Activated CD4-positive, alpha-beta T cell treated with anti-CD3 and anti-CD28 coated beads, Interleukin-2, amount 10 ng/mL, durations not matched to agents 24 days and 14 days (primary cell): ENCODE data around the gene ADCK2. TPM values are rescaled to one million over a fixed set of nuclear protein-coding genes. Genes with fewer than 3 reads are reported as not detected.
"Not testable (repeated sequence)": the region's sequence is repeated elsewhere in the genome, so short reads cannot be mapped to it uniquely, and the experiment has no call there.

Experiments used
- DNase-seq: peaks from one replicate; pipeline ENCODE4 v3.0.0; 2022
- H3K27ac Mint-ChIP-seq: one replicate; pipeline ENCODE4 v1.8.0; 2022; ENCODE audit warnings: mild to moderate bottlenecking, mixed read lengths
- H3K27me3 Mint-ChIP-seq: one replicate; pipeline ENCODE4 v1.8.0; 2022; ENCODE audit warnings: mixed read lengths
- H3K36me3 Mint-ChIP-seq: one replicate; pipeline ENCODE4 v1.8.0; 2022; ENCODE audit warnings: low read depth, mild to moderate bottlenecking, mixed read lengths
- H3K4me1 Mint-ChIP-seq: one replicate; pipeline ENCODE4 v1.8.0; 2021; ENCODE audit warnings: mixed read lengths
- H3K4me3 Mint-ChIP-seq: one replicate; pipeline ENCODE4 v1.8.0; 2022; ENCODE audit warnings: mild to moderate bottlenecking, moderate library complexity, mixed read lengths
- H3K9me3 Mint-ChIP-seq: one replicate; pipeline ENCODE4 v1.8.0; 2021; ENCODE audit warnings: mixed read lengths
- intact Hi-C: fragments of 100-400 bp; cut with micrococcal nuclease; formaldehyde crosslinking; loops from one replicate; pipeline ENCODE4 v1.15.1; 2023
- total RNA-seq: library from RNA; stranded (reverse); gene quantifications from 2 replicates; pipeline ENCODE4 v1.2.3, GENCODE V29; 2022

The ADCK2 gene
- total RNA-seq, 1 donor from 2014 or later: 22.9 TPM

DNA sequence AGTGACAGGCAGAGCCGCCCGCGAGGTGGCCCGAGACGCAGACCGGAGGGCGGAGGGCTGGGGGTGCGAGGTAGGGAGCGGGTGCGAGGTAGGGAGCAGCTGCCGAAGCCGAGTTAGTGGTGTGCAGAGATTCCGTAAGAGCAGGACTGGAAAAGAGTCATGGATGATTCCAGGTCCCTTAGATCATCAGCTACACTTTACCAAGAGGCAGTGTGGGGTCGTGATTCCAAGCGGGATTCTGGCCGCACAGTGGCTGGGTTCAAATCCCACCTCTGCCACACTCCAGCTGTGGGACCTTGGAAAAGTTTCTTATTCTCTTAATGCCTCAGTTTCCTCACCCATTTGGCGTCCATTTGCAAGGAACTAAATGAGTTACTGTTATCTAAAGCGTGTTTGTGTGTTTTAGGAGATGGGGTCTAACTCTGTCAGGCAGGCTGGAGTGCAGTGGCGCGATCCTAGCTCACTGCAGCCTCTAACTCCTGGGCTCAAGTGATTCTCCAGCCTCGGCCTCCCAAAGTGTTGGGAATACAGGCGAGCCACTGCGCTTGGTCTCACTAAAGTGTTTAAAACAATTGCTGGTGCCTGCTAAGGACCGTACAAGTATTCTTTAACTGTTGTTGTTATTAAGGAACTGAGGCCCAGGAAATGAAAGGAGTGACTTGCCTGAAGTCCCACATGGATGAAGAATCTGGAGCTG, 24.9 kb downstream of the ADCK2 start:
- intact Hi-C loops: loop anchor here (2.0 kb wide), 1 partner anchor 227 kb away; the partner anchor contains the start of gene BRAF
- Mint-ChIP-seq H3K9me3 (no peaks in the 10 kb centered on the region), H3K27ac (peak overlapping the region; percentile 99), H3K4me3 (peak overlapping the region; percentile 99), H3K36me3 (peaks cover 23% of the 10 kb centered on the region), H3K4me1 (peaks cover 28% of the 10 kb centered on the region), H3K27me3 (no peaks in the 10 kb centered on the region)
- DNase-seq: no peak

DNA sequence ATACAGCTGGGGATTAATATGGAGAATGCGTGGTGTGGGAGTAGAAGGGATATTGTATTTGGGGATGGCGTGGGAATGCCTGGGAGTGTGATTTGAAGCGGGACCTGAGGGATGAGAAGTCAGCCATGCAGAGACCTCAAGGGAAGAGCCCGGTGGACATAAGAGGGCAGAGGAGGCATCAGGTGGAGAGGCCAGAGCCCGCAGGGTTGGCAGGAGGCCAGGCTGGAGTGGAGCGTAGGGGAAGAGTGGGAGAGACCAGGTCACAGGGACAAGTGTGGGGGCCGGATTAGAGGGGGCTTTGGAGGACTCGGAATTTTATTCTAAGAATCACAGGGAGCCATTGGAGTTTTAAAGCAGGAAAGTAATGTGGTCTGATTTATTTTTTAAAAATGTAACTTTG, 25.7 kb downstream of the ADCK2 start:
- no peak overlapping the region for H3K27ac Mint-ChIP-seq
- intact Hi-C loops: no loop called here
- H3K36me3 Mint-ChIP-seq: peaks cover 26% of the 10 kb centered on the region
- peaks cover 30% of the 10 kb centered on the region for H3K4me1 Mint-ChIP-seq
- H3K27me3 Mint-ChIP-seq: no peaks in the 10 kb centered on the region
- DNase-seq: no peak
- H3K9me3 Mint-ChIP-seq: no peaks in the 10 kb centered on the region
- peak overlapping the region; percentile 99 for H3K4me3 Mint-ChIP-seq

DNA sequence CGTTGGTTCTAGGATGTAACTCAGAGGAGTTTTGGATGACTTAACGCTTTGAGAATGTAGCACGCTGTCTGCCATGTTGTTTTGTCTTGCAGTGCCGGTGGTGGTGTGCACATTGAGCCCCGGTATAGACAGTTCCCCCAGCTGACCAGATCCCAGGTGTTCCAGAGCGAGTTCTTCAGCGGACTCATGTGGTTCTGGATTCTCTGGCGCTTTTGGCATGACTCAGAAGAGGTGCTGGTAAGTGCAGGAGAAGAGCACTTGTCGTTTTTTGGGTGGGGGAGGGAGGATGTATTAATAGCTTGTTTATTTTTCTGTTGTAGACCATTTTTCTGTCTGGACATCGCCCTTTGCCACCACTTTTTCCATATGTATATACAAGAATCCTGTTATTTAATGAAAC, 30.0 kb downstream of the ADCK2 start:
- intact Hi-C loops: no loop called here
- Mint-ChIP-seq H3K4me1 (peaks cover 17% of the 10 kb centered on the region), H3K36me3 (peaks cover 36% of the 10 kb centered on the region), H3K27me3 (no peaks in the 10 kb centered on the region), H3K9me3 (no peaks in the 10 kb centered on the region), H3K4me3 (no peak overlapping the region), H3K27ac (no peak overlapping the region)
- no peak for DNase-seq

DNA sequence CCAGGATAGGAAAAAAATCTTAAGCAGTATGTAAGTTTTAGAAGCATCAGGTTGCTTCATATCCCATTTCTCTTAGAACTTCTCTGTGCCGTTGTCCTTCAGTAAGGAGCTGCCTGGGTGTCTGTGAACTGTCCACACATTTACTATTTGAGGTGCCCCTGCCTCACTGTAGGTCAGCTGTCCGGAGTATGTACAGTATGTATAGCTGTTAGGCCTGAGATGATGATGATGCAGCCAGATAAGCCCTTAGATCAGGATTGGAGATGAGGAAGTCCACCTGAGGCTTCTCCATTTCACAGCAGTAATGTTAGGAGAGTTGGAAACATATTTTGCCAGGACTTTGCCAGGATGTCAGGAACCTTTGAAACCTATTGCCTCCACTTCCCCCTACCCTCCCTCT, 31.5 kb downstream of the ADCK2 start:
- no peaks in the 10 kb centered on the region for H3K9me3 Mint-ChIP-seq
- peaks cover 31% of the 10 kb centered on the region for H3K36me3 Mint-ChIP-seq
- intact Hi-C loops: no loop called here
- no peaks in the 10 kb centered on the region for H3K27me3 Mint-ChIP-seq
- H3K4me3 Mint-ChIP-seq: no peak overlapping the region
- H3K4me1 Mint-ChIP-seq: peaks cover 7% of the 10 kb centered on the region
- no peak for DNase-seq
- H3K27ac Mint-ChIP-seq: no peak overlapping the region

DNA sequence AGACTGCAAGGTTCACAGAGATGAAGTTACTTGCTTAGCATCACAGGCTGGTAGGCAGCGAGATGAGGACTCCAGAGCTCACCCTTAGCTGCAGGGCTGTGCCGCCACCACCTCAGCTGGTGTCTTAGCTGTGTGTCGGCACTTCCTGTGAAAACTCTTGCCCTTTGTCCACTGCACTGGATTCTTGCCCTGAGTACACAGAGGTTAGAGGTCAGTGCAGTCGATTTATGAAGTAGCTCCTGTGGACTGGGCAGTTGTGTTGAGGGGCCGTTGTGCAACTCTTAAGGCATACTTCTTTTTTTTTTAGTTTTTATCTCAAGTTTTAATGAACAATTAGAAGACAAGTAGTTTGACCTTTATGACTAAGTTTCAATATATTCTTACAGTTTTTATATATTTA, 34.4 kb downstream of the ADCK2 start:
- Mint-ChIP-seq H3K4me3 (no peak overlapping the region), H3K36me3 (peaks cover 34% of the 10 kb centered on the region), H3K27me3 (no peaks in the 10 kb centered on the region), H3K4me1 (peaks cover 3% of the 10 kb centered on the region), H3K27ac (no peak overlapping the region), H3K9me3 (peaks cover 5% of the 10 kb centered on the region)
- intact Hi-C loops: no loop called here
- DNase-seq: no peak

DNA sequence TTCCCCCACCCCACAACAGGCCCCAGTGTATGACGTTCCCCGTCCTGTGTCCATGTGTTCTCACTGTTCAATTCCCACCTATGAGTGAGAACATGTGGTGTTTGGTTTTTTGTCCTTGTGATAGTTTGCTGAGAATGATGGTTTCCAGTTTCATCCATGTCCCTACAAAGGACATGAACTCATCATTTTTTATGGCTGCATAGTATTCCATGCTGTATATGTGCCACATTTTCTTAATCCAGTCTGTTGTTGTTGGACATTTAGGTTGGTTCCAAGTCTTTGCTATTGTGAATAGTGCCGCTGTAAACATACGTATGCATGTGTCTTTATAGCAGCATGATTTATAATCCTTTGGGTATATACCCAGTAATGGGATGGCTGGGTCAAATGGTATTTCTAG, 36.0 kb downstream of the ADCK2 start:
- H3K27ac Mint-ChIP-seq, H3K4me1 Mint-ChIP-seq, intact Hi-C loops, H3K9me3 Mint-ChIP-seq, H3K4me3 Mint-ChIP-seq, H3K27me3 Mint-ChIP-seq, DNase-seq: not testable (repeated sequence)
- H3K36me3 Mint-ChIP-seq: peaks cover 34% of the 10 kb centered on the region

DNA sequence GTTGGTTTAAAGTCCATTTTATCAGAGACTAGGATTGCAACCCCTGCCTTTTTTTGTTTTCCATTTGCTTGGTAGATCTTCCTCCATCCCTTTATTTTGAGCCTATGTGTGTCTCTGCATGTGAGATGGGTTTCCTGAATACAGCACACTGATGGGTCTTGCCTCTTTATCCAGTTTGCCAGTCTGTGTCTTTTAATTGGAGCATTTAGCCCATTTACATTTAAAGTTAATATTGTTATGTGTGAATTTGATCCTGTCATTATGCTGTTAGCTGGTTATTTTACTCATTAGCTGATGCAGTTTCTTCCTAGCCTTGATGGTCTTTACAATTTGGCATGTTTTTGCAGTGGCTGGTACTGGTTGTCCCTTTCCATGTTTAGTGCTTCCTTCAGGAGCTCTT, 39.6 kb downstream of the ADCK2 start:
- DNase-seq, H3K27ac Mint-ChIP-seq, H3K4me3 Mint-ChIP-seq, H3K27me3 Mint-ChIP-seq, H3K9me3 Mint-ChIP-seq, H3K4me1 Mint-ChIP-seq, intact Hi-C loops: not testable (repeated sequence)
- H3K36me3 Mint-ChIP-seq: peaks cover 19% of the 10 kb centered on the region

DNA sequence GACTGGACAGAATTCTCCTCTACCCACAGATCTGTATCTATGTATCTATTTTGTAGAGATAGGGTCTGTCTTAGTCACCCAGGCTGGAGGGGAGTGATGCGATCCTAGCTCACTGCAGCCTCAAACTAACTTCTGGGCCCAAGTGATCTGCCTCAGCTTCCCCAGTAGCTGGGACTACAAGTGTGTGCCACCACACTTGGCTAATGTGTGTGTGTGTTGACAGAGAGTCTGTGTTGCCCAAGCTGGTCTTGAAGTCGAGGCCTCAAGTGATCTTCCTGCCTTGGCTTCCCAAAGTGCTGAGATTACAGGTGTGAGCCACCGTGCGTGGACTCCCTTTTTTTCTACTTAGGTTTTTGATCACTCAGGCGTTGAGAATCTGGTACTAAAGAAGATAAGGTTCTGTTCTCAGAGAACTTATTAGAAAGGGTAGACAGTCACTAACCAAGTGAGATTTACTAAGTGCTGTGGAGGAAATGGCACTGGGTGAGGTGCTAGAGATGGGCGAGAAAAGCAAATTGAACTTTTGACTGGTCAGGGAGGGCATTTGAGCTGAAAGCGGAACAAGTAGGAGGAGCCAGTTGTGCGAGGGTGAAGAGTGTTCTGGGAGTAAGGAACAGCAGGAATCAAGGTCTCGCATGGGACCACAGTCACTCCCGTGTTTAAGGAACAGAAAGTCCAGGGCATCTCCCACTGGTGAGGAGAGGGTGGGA, 41.7 kb downstream of the ADCK2 start:
- no peak for DNase-seq
- Mint-ChIP-seq H3K4me1 (no peaks in the 10 kb centered on the region), H3K36me3 (peaks cover 14% of the 10 kb centered on the region), H3K27ac (no peak overlapping the region), H3K9me3 (peaks cover 5% of the 10 kb centered on the region), H3K4me3 (no peak overlapping the region), H3K27me3 (no peaks in the 10 kb centered on the region)
- intact Hi-C loops: no loop called here

DNA sequence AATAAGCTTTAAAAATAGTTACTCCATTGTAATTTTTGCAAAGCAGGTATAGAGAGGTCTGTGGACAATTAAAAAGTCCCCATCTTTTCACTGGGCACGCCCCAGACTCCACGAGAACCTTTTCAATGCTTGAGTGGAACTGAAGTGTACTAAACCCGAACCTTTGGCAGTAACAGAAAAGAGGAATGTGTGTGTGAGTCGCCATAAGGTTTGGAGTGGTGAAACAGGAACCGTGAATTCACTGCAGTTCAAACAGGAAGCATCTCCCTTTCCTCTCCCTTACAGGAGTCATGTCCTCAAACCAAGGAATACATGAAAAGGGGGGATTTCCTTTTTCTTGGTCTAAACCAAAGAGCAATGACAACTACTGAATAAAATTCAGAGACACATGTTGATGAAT, 47.0 kb downstream of the ADCK2 start:
- DNase-seq: no peak
- intact Hi-C loops: no loop called here
- H3K36me3 Mint-ChIP-seq: peaks cover under 1% of the 10 kb centered on the region
- H3K4me1 Mint-ChIP-seq: peaks cover 11% of the 10 kb centered on the region
- H3K9me3 Mint-ChIP-seq: no peaks in the 10 kb centered on the region
- H3K4me3 Mint-ChIP-seq: no peak overlapping the region
- H3K27ac Mint-ChIP-seq: no peak overlapping the region
- H3K27me3 Mint-ChIP-seq: no peaks in the 10 kb centered on the region

DNA sequence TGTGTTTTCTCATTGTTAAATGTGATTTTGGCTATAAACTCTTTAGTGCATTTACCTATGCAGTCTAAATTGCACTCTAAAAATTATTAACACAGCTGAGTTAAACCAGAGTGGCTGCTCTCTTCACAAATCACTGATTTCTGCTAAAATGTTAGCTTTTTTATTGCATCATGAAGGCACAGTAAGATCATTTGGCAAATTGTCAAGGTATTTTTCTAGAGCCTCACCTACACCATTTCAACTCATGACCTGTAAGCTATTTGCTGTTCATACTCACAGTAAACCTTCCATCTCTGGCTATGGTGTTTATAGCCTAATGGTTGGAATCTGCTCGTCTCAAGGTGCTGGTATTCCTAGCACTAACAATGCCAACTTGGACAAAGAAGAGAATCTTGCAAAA, 49.5 kb downstream of the ADCK2 start:
- H3K36me3 Mint-ChIP-seq: no peaks in the 10 kb centered on the region
- intact Hi-C loops: no loop called here

DNA sequence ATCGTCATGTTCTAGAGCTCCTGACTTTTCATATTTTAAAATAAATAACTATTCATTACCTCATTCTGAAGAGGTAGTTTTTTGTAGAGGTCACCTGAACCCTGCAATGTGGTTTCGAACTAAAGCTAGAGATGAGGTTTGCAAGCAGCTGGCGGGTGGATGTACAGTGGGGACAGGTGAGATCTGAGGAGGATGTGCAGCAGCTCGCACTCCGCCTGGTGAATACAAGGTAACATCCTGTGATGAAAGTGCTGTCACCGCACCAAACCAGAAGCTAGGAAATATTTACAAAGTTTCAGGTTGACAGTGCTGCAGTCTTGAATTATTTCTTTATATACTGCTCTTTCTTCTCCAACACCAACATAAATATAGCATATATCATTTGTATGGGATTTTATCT, 50.3 kb downstream of the ADCK2 start:
- no peaks in the 10 kb centered on the region for H3K9me3 Mint-ChIP-seq
- intact Hi-C loops: no loop called here
- no peaks in the 10 kb centered on the region for H3K36me3 Mint-ChIP-seq
- H3K27ac Mint-ChIP-seq: no peak overlapping the region
- peaks cover 11% of the 10 kb centered on the region for H3K4me1 Mint-ChIP-seq
- peak; percentile 77 for DNase-seq
- no peaks in the 10 kb centered on the region for H3K27me3 Mint-ChIP-seq
- no peak overlapping the region for H3K4me3 Mint-ChIP-seq

More for the DNA sequence above, 49.5 kb downstream of the ADCK2 start:
- Mint-ChIP-seq H3K27ac (no peak overlapping the region), H3K4me1 (peaks cover 11% of the 10 kb centered on the region), H3K9me3 (no peaks in the 10 kb centered on the region), H3K4me3 (no peak overlapping the region), H3K27me3 (no peaks in the 10 kb centered on the region)
- DNase-seq: no peak

DNA sequence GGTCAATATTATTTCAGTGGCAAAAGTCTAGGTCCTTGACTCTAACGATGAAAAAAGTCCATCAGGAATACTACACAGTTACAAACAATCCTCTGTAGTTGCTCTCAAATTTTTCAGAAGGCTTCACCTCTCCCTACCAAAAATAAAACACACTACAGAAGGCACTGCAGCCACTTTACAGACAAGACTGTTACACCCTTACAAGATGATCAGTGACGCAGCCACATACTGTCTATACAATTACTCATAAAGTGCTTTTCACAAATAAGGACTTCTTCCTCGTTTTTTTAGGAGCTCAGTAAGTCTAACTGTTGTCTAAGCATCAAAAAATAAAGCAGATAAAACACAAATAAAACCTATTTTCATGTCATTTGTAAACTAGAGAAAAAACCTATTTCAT, 50.8 kb downstream of the ADCK2 start:
- no peaks in the 10 kb centered on the region for H3K36me3 Mint-ChIP-seq
- H3K4me1 Mint-ChIP-seq: peaks cover 11% of the 10 kb centered on the region
- no peak overlapping the region for H3K27ac Mint-ChIP-seq
- intact Hi-C loops: no loop called here
- no peaks in the 10 kb centered on the region for H3K27me3 Mint-ChIP-seq
- no peaks in the 10 kb centered on the region for H3K9me3 Mint-ChIP-seq
- DNase-seq: no peak
- no peak overlapping the region for H3K4me3 Mint-ChIP-seq

DNA sequence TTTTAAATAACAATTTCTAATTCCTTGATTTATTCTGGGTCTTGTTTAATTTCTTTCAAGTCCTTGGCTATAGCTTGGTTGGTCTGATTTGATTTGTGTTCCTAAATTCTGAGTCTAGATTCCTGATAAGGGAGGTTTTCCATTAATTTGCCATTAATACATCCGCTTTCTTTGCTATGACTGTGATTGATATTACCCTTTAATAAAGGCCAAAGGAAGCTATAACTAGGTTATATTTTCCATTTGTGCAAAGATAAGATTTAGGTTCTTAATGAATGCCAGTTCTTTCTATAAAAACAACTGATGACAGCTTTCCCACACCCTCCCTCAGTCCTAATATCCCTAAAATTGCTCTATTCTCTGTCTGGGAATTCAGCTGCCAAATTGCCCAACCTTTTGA, 52.0 kb downstream of the ADCK2 start:
- H3K9me3 Mint-ChIP-seq: no peaks in the 10 kb centered on the region
- intact Hi-C loops: no loop called here
- peaks cover 11% of the 10 kb centered on the region for H3K4me1 Mint-ChIP-seq
- no peak overlapping the region for H3K4me3 Mint-ChIP-seq
- no peak for DNase-seq
- no peaks in the 10 kb centered on the region for H3K27me3 Mint-ChIP-seq
- no peak overlapping the region for H3K27ac Mint-ChIP-seq
- peaks cover under 1% of the 10 kb centered on the region for H3K36me3 Mint-ChIP-seq

DNA sequence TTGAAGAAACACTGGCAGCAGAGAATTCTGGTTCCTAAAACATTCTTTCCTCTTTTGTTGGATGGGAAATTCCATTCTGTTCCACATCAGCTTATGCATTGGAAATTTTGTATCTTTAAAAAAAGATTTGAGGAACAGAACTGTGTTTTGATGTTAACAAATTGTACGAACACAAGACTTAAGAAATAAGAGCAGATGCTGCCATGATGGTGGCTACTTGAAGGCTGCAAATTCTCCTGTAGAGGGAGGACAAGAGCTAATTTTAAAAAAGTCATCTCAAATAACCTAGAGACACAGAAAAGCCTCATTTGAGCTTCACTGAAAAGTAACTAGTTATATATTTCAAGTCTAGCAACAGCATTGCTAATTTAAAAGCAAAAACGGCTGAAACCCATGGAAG, 53.5 kb downstream of the ADCK2 start:
- H3K9me3 Mint-ChIP-seq: no peaks in the 10 kb centered on the region
- DNase-seq: no peak
- no peak overlapping the region for H3K27ac Mint-ChIP-seq
- peaks cover 3% of the 10 kb centered on the region for H3K36me3 Mint-ChIP-seq
- no peak overlapping the region for H3K4me3 Mint-ChIP-seq
- intact Hi-C loops: loop anchor here (1.0 kb wide), 1 partner anchor 286 kb away; no protein-coding TSS in a partner anchor
- H3K4me1 Mint-ChIP-seq: peaks cover 11% of the 10 kb centered on the region
- no peaks in the 10 kb centered on the region for H3K27me3 Mint-ChIP-seq
